HG03558 (cell line): Measurements from ENCODE around the gene ZFAND2B.

Experiments used
- ATAC-seq: cut with Tn5 transposase; IDR thresholded peaks from one replicate; pipeline ENCODE4 v1.9.1; 2021; ENCODE audit warnings: moderate number of reproducible peaks; ENCODE audit not compliant: unreplicated experiment; ENCODE audit errors: extremely low read depth

Gene ZFAND2B

DNA sequence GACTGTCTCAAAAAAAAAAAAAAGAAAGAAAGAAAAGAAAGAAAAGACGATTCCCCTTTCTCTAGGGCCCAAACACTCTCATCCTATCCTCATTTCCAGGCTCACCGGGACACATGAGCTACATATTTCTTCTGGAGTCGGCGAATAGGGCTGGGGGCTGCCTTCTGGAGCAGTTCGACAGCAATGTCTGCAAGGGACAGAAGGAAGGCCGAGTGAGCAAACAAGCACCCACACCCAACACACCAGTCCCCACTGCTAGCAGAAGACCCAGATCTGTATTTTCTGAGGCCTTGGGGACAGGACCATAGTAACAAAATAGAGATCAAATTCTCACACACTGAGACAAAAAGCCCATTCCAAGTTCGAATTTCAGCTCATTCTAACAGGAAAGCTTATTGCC lies 31.1 kb upstream of the ZFAND2B start:
- ATAC-seq: no peak

- no peak for ATAC-seq
These were observed 30.4 kb upstream of the ZFAND2B start for GRCh38 chr2:219175928-219176817.

DNA sequence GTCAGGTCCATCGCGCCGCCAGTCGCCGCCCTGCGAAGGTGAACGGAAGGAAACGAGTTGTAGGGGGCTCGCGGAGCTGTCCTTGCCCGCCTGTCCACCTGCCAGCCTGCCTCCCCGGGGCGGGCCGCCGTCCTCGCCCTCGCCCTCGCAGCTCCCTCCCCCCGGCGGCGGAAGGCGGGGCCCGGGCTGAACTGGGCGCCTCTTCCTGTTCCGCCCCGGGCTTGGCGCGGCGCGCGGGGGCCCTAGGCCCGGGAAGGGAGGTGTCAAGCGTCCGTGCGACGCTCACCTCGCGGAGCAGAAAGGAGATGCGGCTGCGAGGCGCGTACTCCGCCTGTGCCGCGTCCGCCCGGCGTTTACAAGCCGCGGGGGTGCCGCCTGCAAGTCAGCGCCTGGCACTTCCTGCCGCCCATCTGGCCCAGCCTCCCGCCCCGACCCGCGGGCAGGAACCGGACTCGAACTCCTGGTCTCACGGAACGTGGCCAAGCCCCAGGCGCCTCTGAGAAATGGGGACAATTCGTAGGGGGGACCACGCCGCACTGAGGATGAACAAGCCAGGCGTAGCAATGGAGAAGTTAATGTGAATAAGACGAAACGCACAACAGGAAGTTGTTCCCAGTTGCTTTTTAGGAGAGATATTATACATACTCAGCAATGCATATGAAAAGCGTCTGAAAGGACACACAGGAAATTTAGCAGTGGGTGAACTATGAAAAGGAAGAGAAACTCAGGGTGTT lies 29.6 kb upstream of the ZFAND2B start, which contains the start of gene CNPPD1:
Gene CNPPD1, minus strand, starts transcription at position 108 of the 734 bp plus-strand sequence. Its CDS starts 97 bp downstream, at position 11.
- peak; percentile 49 for ATAC-seq

DNA sequence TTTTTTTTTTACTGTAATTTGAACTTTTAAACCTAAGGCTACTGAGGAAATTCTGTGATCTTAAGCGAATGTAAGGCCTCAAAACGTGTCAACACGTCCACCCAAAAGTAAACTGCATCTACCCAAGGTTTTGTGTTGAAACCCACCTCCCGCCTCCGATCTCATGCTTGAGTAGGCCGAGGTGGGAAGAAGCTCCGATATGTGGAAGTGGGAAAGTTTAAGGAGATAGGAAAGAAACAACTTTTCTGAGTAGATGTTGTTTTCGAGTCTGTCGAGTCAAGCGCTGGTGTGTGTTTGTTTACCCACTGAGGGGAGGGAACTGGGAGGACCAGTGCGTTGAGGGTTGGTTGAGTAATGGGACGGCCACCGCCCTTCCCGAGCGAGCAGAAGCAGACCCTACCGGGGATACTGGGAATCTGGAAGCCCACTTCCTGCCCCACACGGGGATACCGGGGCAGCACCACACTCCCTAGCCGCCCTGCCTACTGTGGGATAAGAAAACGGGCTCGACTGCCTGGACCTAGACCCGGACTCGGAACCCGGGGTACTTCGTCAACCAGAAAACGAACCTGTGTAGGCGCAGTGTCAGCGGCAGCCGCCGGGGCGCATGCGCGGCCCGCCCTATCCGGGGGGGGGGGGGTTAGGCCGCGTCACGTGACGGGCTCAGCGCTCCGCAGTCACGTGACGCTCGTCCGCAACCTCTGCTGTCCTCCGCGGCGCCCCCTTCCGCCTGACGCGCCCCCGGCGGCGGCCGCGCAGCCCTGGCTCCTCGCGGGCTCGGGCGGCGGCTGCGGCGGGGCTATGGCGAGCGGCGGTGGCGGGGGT lies 28.8 kb upstream of the ZFAND2B start, which contains the start of gene RETREG2:
Gene RETREG2, plus strand, starts transcription at position 724 of the 825 bp plus-strand sequence. Its CDS starts 78 bp downstream, at position 802.
- no peak for ATAC-seq

DNA sequence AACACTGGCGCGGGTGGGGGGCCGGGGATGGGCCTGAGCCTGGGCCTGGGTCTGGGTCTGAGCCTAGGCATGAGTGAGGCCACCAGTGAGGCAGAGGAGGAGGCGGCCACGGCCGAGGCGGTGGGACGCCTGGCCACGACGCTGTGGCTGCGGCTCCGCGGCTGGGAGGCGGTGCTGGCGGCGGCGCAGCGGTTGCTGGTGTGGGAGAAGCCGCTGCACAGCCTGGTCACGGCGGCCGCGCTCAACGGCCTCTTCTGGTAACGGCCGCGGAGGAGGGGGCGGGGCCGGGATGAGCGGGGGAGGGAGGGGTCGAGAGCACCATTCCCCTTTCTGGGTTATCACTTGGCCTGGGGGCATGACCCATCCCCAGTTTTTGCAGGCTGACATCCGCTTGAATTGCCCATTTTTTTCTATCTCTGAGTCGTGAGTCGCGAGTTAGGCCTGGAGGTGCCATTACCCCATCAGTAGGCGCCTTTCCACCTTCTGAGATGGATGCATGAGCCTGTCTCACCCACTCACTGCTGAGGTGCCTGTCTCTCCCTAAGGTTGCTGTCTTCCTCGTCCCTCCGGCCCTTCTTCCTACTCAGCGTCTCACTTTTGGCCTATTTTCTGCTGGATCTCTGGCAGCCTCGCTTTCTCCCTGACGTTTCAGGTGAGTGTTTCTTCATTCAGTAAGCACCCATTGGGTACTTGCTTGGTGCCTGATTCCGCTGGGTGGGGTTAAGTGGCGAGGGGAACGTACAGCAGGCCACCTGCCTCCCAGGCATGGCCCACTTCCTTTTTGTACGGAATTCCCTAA lies 28.0 kb upstream of the ZFAND2B start:
- ATAC-seq: no peak

DNA sequence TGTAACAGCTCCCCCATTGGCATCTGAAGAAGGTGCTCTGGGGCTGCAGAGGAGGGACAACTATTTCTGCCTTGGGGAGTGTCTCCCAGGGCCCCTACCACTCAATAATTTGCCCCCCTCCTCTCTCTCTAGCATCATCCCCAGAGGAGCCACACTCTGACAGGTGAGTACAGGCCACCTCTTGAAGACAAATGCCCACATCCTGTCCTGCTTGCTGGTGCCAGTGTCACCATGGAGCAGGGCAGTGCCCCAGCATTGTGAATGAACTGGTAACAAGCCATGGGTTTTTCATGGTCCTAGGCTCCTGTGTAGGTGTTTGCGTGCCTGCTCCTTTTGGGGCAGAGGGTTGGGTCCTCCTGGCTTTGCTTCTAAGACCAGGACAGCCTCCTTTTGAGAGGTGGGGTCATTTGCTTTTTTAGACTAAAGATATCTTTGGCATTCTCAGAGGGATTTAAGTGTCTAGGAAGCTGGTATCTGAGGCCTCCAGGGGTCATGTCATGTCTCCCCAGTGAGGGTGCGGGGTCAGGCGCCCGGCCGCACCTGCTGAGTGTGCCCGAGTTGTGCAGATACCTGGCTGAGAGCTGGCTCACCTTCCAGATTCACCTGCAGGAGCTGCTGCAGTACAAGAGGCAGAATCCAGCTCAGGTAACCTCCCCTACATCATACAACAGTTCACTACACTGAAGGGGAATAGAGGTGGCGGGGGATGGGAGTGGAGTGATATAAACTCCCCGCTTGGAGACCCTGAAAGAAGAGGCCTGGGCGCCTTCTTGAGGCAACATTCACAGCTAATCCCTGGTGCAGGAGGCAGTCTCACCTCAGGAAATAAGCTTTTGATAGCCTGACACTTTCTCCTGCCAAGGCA lies 26.7 kb upstream of the ZFAND2B start:
- ATAC-seq: no peak

GRCh38 chr2:219180961-219181360 lies 25.6 kb upstream of the ZFAND2B start:
- ATAC-seq: no peak

GRCh38 chr2:219181531-219181930 lies 25.1 kb upstream of the ZFAND2B start:
- ATAC-seq: no peak

GRCh38 chr2:219182331-219183150 lies 24.0 kb upstream of the ZFAND2B start:
- no peak for ATAC-seq

DNA sequence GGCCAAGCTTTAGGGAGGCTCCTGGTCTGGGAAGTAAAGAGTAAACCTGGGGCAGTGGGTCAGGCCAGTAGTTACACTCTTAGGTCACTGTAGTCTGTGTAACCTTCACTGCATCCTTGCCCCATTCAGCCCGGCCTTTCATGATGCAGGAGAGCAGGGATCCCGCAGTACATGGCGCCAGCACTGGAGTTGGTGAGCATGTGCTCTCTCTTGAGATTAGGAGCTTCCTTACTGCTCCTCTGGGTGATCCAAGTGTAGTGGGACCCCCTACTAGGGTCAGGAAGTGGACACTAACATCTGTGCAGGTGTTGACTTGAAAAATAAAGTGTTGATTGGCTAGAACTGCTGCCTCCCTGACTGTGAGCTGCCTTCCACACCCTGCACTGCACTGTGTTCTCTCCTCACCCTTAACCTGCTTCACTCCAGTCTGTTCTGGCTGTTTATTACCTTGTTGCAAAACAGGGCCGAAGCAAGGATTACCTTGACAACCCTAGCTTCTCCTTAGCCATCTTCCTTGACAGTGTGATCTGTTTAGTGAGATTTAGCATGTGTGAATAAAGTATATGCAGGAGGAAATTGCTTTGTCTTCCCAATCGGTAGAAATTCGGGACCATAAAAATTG lies 23.3 kb upstream of the ZFAND2B start:
- ATAC-seq: no peak

DNA sequence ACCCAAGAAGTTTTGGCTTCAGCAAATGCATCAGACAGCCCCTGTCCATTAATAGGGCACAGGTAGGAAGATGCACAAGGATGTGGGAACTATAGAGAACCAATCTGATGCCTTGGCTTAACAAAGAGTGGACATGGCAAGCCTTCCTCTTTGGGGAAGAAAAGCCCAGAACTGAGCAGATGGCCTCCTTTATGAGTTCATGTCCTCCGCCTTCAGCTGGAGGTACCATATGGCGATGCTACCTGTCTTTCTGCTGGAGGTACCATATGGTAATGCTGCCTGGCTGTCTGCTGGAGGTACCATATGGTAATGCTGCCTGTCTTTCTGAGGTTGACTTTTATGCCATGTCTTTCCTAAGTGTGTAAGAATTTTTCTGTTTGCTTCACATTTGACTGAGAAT lies 22.5 kb upstream of the ZFAND2B start:
- no peak for ATAC-seq

- no peak for ATAC-seq
These were observed 19.7 kb upstream of the ZFAND2B start for GRCh38 chr2:219186754-219187456.

GRCh38 chr2:219197388-219197787 lies 9.2 kb upstream of the ZFAND2B start:
- no peak for ATAC-seq

DNA sequence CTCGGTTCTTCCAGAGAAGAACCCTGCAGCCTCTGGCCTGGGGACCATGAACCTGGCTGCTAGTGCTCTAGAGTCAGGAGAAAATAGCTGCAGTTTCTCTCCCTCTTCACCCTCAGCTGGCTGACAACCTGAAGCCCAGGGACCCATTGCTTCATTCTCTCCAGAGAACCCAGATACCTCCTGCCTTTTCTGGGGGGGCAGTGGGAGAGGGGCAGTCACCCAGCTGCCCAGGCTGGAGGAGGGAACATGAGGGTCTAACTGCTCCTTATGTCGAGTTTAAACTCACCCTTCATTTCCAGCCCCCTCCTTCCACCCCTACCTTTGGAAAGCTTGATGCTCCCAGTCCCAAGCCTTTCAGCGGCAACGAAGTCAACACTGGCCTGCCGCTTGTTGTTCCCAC lies 7.6 kb upstream of the ZFAND2B start:
- no peak for ATAC-seq

DNA sequence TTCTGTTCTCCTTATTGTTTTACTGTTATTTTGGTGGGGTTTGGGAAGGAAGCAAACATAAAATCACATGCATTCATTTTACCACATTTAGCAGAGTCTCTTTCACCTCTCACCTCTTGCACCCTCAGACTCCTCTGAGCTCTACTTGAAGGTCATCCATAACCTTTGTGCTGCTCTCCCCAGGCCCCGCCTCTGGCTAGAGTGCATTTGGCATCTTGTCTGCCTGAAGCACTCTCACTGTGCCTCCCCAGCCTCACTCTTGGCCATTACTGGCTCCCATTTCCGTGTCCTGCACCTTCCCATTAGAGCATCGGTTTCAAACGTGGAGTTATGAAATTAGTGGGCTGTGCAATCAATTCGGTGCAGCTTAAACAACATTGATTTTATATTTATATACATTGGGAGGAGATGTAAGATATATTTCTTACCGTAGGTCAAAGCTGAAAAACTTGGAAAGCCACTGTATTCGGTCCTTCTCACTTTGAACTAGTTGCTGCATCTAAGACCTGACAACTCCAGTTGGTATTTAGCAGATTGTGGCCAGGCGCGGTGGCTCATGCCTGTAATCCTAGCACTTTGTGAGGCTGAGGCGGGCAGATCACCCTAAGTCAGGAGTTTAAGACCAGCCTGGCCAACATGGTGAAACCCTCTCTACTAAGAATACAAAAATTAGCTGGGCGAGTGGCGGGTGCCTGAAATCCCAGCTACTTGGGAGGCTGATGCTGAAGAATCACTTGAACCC lies 6.9 kb upstream of the ZFAND2B start:
- ATAC-seq: no peak
